Stimulated activated CD4-positive, alpha-beta T cell treated with anti-CD3 and anti-CD28 coated beads, Interleukin-15, amount 100 ng/mL, for 1 hour (primary cell): ENCODE results near the gene LZTS2.

Experiments
- DNase-seq, 2 donors: peaks; one replicate each; pipeline ENCODE4 v3.0.0-alpha.2; 2020; ENCODE audit warnings: low read depth in 1 of 2, low spot score in 1 of 2

The LZTS2 gene

GRCh38 chr10:100998183-100998990, 1.2 kb upstream of the LZTS2 start:
- DNase-seq: peak; percentile 45 to 47

DNA sequence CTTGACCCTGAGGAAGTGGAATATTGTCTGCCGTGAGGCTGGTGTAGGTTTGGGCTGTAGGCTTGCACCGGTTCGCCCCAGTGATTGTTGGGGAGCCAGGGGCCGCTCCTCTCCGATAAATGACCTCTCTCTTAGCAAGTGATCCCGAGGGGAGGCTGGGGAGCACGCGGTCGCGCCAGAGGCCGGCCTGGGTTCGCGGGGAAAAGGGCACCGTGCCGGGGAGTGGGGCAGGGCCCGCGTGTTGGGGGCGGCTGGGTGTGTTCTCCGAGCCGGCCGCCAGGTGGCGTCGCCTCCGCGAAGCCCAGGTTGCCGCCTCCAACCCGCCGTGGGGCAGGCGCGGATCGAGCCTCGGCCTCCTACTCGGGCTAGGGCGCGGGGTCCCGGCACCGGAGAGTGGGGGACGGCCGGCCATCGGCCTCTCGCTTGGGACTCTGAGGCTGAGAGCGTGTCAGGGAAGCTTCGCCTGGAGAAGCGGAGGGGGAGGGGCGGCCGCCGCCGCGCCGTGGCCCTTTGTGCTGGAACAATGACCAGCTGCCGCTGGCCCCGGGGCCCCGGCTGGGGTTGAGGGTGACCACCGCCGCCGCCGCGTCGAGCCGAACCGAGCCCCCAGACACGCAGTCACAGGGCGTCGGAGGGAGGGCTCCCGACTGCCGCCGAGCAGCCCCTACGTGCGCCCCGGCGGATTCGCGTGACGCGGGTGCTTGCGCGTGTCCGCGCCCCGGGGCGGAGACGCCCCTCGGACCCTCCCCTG, 442 bp upstream of the LZTS2 start:
- peak; percentile 57 to 75 for DNase-seq

DNA sequence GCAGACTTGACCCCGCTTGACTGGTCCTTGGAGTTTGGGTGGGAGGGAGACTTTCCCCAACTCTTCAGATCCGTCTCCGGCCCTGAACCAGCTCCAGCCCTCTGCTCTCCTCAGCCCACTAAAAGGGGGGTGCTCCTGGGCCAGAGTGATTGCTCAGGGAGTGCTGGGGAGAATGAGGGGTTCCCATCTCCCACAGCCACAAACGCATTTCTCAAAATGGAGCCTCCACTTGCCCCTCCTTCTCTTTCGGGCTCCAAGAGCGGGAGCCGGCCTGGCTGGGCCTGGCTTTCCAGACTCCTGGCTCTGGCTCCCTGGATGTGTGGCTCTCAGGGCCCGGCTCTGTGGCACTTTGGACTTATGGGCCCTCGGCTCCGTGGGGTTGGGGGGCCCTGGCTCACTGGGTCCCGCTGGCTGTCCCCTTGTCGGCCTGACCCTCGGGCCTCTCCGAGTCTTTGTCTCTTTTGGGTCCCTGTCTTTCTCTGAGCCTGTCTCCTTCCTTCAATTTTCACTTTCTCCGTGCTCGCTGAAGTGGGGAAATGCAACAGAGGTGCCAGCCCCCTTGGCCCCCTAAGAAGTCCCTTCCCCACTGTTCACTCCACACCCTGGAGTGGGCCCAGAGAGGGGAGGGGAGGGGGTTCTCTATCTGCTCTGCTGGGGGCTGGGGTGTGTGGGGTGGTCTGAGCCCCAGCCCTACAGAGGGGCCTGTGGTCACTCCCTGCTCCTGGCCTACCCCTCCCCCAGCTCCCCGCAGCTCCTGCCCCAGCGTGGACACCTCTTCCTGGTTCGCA, 713 bp downstream of the LZTS2 start:
- no peak for DNase-seq

GRCh38 chr10:101000915-101001658, 1.5 kb downstream of the LZTS2 start:
- DNase-seq: no peak

GRCh38 chr10:101001659-101002035, 2.0 kb downstream of the LZTS2 start:
- DNase-seq: no peak

DNA sequence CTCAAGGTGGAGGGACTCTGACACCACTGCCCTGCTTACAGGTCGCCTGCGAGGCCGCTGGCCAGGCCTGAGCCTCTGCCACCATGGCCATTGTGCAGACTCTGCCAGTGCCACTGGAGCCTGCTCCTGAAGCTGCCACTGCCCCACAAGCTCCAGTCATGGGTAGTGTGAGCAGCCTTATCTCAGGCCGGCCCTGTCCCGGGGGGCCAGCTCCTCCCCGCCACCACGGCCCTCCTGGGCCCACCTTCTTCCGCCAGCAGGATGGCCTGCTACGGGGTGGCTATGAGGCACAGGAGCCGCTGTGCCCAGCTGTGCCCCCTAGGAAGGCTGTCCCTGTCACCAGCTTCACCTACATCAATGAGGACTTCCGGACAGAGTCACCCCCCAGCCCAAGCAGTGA, 2.8 kb downstream of the LZTS2 start:
- DNase-seq: no peak

GRCh38 chr10:101003639-101004206, 4.1 kb downstream of the LZTS2 start:
- DNase-seq: no peak

DNA sequence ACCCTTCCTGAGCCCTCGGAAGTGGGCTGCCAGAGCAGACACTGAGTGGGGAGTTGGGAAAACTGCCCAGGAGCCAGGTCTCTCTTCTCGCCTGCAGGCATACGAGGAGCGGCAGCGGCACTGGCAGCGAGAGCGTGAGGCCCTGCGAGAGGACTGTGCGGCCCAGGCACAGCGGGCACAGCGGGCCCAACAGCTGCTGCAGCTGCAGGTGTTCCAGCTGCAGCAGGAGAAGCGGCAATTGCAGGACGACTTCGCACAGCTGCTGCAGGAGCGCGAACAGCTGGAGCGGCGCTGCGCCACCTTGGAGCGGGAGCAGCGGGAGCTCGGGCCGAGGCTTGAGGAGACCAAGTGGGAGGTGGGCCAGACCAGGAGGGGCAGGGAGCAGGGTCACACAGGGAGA, 5.8 kb downstream of the LZTS2 start:
- DNase-seq: no peak

- DNase-seq: no peak
Observed at GRCh38 chr10:101005869-101006567, 6.4 kb downstream of the LZTS2 start.

GRCh38 chr10:101006593-101007098, 7.0 kb downstream of the LZTS2 start:
- no peak for DNase-seq

- DNase-seq: no peak
Observed at GRCh38 chr10:101007099-101007711, 7.6 kb downstream of the LZTS2 start.

- DNase-seq: no peak
Observed at GRCh38 chr10:101007915-101008822, 8.6 kb downstream of the LZTS2 start.

DNA sequence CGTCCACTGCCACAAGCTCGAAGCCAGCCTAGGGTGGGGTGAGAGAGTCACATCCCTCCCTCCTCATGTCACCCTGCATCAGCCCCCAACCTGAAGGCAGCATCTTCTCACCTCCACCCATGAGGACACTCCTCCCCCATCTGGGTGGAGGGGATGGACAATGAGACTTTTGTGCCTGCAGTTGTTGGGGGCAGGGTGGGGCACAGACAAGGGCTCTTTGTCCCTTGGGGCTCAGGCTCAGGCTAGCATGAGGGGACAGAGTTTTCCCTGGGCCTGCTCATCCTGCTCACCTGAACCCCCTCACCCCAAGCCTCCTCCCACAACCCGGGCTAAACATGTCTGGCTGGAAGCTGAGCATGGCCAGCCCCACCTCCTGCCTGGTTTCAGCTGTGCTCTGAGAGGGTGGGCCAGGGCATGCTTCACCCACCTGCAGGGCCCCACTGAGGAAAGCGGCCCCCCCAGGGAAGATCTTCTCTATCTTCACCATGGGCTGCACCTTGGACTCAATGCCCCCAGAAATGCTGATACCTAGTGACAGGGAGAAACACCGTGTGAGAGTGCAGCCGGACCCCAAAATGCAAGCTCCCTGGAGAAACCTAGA, 9.3 kb downstream of the LZTS2 start:
- DNase-seq: no peak

DNA sequence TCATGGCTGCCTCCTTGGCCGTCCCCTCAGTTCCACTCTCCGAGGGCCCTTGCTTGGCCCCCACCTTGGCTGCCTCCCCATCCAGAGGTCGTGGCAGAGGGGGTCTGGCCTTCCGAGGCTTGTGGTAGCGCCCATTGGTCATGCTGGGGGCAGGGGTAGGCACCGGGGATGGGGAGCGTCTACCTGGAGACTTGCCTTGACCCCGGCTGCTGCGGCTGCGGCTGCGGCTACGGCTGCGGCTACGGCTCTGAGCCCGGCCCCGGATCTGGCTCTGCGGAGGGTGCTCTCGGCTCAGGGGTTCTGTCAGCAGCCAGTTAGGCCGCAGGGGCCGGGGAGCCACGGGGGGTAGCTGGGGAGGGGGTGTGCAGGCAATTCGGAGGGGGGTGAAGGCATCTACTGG, 10.7 kb downstream of the LZTS2 start:
- no peak for DNase-seq

DNA sequence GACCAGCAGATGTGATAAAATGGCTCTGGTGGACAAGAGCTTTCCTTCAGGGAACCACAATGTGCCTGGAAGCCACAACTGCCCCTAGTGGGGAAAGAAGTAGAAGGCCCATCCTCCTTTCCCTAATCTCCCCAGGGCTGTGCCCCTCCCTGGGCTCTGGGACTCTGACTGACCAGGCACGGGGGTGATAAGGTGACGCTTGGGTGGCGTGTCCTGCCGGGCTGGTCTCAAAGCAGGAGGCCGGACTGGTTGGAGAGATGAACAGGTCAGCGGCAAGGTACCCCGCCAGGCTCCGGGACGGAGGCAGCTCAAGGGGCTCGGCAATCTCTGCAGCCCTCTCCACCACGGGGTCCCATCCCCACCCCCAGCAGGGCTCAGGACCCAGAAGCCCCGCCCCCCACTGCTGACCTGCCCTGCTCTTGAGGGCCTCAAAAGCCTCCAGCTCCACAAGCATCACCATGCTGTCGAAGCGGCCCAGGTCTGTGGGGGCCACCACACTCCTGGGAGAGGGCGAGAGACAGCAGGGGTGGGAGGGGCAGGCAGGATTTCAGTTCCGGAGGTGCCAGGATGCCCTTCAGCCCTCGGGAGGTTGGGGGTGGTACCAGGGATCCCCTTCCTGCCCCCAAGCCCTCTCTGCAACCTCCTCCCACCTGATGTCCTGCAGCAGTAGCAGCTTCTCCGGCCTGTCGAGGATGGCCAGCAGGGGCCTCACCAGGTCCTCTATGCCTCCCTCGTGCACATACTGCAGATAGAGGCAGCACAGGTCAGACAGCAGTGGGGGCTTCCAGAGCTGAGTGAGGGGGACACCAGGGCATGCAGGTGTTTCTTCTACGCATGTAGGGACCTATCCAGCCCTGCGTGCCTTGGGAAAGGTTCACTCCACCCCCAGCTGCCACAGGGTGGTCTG, 12.2 kb downstream of the LZTS2 start:
- DNase-seq: no peak

- DNase-seq: peak; percentile 52 to 54
Observed at GRCh38 chr10:101012525-101013364, 13.1 kb downstream of the LZTS2 start.
